NCI-H748 (cell line): ENCODE data around the gene HSPA13.
A peak's percentile ranks its signal among the peaks of the same experiment; 100 is the strongest.
"Not testable (repeated sequence)": the region's sequence is repeated elsewhere in the genome, so short reads cannot be mapped to it uniquely, and the experiment has no call there.

Source experiments
- DNase-seq: peaks from one replicate; lab custom pipeline; 2025; ENCODE audit not compliant: unreplicated experiment; lab: John Stamatoyannopoulos, UW

The HSPA13 gene, protein sequence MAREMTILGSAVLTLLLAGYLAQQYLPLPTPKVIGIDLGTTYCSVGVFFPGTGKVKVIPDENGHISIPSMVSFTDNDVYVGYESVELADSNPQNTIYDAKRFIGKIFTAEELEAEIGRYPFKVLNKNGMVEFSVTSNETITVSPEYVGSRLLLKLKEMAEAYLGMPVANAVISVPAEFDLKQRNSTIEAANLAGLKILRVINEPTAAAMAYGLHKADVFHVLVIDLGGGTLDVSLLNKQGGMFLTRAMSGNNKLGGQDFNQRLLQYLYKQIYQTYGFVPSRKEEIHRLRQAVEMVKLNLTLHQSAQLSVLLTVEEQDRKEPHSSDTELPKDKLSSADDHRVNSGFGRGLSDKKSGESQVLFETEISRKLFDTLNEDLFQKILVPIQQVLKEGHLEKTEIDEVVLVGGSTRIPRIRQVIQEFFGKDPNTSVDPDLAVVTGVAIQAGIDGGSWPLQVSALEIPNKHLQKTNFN

GRCh38 chr21:14382835-14383595 is at the start of gene HSPA13:
TSS of gene HSPA13 (minus strand) at chr21:14383146. CDS start at chr21:14383119, 27 bp downstream.
- DNase-seq, result peak; percentile 99

- no peak for DNase-seq
These were observed 36.0 kb upstream of the HSPA13 start for GRCh38 chr21:14418920-14419319.

DNA sequence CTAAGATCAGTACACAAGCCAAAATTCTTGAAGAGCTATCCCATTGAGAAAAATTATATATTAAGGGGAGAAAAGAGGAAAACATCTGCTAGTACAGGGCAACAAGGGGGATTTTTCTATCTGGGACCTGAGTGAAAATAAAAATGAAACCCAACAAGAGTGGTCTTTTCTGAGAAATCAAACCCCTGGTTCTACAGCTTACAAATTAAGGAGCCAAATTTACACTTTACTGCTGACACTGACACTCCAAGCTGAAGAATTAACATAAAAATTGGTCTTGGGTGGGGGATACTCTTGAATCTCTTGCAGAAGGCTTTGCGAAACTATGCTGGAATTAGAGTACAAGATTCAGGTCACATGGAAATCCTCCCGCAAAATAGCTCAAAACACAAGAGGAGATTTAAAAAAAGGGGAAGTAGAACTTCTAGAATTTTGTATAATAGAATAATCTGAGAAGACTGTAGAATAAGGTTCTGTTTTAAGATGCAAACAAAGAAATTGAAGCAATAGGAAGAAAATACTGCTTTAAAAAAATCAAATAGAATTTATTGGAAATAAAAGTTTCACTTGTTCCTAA is 32.1 kb upstream of the HSPA13 start:
- no peak for DNase-seq

GRCh38 chr21:14405962-14406361 is 23.0 kb upstream of the HSPA13 start:
- DNase-seq, result no peak

- DNase-seq, result no peak
These were observed 22.3 kb upstream of the HSPA13 start for GRCh38 chr21:14405225-14405624.

- peak; percentile 30 for DNase-seq
These were observed 20.9 kb upstream of the HSPA13 start for GRCh38 chr21:14403681-14404318.

- DNase-seq, result no peak
These were observed 18.3 kb upstream of the HSPA13 start for GRCh38 chr21:14401217-14401616.

DNA sequence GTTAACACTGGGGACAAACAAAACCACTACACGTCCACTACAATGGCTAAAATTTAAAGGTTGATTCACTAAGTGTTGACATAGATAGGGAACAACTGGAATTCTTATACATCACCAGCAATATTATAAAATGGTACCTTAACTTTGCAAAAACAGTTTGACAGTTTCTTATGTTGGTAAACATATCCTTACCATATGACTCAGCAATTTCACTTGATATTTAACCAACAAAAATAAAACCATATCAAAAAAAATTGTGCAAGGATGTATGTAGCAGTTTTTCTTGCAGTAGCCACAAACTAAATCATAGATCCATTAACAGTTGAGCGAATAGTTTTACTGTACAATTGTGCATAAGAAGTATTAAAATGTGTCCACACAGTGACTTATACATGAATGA is 5.3 kb upstream of the HSPA13 start:
- no peak for DNase-seq

DNA sequence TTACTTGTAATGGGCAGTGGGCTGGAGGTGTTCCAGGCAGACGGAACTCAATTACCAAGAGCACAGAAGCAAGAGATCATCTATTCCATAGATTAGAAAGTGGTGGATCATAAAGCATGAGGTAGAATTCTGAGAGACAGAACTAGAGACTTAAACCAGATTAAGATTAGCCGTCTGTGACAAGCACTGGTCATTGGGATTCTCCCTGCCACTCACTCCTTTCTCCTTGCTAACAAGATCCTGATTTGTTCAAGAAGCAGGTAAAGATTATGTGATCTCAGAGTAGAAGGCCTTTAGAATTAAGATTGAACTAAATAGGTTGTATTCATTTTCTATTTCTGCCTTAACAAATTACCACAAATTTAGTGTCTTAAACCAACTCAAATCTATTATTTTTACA is 1.5 kb upstream of the HSPA13 start:
- DNase-seq, result no peak

GRCh38 chr21:14383596-14384180 is 742 bp upstream of the HSPA13 start:
- DNase-seq, result peak; percentile 78

- peak; percentile 79 for DNase-seq
These were observed 486 bp downstream of the HSPA13 start for GRCh38 chr21:14382486-14382834.

DNA sequence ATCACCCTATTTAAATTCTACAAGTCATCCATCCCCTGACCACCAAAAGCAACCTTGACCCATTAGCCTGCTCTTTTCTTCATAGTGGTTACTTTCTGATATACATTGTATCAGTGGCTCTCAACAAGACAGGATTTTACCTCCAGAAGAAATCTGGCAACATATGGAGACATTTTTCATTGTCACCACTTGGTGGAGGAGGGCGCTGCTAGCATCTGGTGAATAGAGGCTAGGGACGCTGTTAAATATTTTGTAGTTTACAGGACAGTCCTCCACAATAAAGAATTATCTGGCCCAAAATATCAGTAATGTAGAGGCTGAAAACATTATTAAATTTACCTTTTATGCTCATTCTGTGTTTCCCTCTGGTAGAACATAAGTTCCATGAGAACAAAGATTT is 6.1 kb downstream of the HSPA13 start:
- no peak for DNase-seq

DNA sequence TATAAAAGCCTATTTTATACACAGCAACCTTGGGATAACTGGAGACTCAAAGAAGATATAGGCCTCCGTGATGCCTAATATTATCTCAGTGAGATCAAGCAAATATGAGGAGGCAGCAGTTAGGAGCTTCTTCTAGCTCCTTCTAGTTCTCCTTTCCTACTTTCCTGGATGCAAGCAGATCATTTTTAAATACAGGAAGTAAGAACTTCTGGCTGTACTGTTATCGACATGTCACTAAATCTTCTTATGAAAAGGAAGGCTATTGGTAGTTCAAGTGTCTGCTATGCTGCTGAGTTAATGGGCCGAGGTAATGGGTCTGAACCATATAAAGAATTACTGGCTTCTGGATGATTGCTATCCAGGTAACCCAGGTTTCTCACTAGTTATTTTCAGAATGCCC is 15.9 kb downstream of the HSPA13 start:
- no peak for DNase-seq

DNA sequence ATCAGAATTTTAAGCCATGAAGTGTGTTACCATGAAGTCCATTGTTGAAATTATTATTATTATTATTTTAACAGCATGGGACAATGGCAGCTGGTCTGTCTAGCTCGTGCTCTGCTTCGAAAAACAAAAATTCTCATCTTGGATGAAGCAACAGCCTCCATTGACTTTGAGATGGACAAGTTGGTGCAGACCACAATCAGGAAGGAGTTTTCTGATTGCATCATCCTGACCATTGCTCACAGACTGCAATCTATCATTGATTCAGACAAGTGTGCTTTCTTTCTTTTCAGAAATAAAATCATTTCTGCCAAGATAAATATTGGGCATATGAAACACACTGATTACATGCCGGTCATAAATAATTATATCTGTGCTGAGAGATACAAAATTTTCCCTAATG is 21.0 kb downstream of the HSPA13 start:
- DNase-seq, result no peak

GRCh38 chr21:14358775-14359174 is 24.2 kb downstream of the HSPA13 start:
- DNase-seq, result no peak

DNA sequence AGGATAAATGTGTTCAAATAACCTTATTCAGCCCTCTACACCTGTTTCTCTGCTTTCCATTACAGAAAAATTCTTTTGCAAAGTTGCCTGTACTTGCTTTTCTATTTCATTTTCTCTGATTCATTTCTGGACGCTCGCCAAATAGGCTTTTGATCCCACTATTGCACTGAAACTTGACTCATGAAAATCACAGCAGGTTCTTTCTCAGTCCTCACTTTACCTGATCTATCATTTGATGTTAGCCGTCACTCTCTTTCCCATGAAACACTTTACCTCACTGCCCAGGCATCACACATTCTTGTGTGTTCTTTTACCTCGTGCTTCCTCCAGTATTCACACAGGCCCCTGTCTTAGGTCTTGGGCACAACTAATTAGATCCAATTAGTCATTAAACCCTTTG is 26.2 kb downstream of the HSPA13 start:
- no peak for DNase-seq

- no peak for DNase-seq
These were observed 28.4 kb downstream of the HSPA13 start for GRCh38 chr21:14354515-14354914.

GRCh38 chr21:14353726-14354125 is 29.2 kb downstream of the HSPA13 start:
- no peak for DNase-seq

DNA sequence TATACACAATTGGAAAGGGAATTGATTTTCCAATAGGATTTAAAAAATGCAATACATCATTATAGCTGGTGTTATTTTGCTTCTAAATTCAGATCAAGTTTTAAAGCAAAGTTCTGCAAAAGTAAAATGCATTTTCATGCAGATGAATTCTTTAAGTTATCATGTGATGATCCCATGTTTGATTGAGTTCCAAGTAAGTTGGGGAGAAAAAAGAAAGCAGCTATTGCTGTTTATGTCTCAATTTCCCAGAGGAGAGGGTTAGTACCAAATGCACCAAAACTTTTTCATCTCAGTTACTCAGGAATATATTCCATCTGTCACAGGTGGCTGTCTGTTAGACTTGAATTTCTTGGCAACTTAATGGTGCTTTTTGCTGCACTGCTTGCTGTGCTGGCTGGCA is 29.7 kb downstream of the HSPA13 start:
- no peak for DNase-seq

DNA sequence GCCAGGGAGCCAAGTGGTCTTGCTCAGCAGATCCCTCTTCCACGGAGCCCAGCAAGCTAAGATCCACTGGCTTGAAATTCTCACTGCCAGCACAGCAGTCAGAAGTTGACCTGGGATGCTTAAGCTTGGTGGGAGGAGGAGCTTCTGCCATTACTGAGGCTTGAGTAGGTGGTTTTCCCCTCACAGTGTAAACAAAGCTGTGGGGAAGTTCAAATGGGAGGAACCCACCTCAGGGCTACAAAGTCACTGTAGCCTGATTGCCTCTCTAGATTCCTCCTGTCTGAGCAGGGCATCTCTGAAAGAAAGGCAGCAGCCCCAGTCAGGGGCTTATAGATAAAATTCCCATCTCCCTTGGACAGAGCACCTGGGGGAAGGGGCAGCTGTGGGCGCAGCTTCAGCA is 55.6 kb downstream of the HSPA13 start:
- not testable (repeated sequence) for DNase-seq

- no peak for DNase-seq
These were observed 57.4 kb downstream of the HSPA13 start for GRCh38 chr21:14325595-14325994.
